Ishikawa (cell line): ENCODE measurements around the gene MVP.
A peak's percentile ranks its signal among the peaks of the same experiment; 100 is the strongest.

Experiments
- CEBPB ChIP-seq: IDR thresholded peaks from 2 replicates; pipeline ENCODE4 v1.6.1; 2012
- EP300 ChIP-seq: IDR thresholded peaks from 2 replicates; pipeline ENCODE4 v1.6.1; 2012; ENCODE audit warnings: borderline replicate concordance
- RAD21 ChIP-seq: IDR thresholded peaks from 2 replicates; pipeline ENCODE4 v1.6.1; 2012; ENCODE audit warnings: low read depth
- REST ChIP-seq: IDR thresholded peaks from 2 replicates; pipeline ENCODE4 v1.6.1; 2012; ENCODE audit warnings: low read depth, mild to moderate bottlenecking
- TAF1 ChIP-seq: IDR thresholded peaks from 2 replicates; pipeline ENCODE4 v1.6.1; 2012; ENCODE audit warnings: low read depth, mild to moderate bottlenecking
- TEAD4 ChIP-seq: IDR thresholded peaks from 2 replicates; pipeline ENCODE4 v1.6.1; 2012
- TF ChIP-seq, protein P1 (sequence below): IDR thresholded peaks from 2 replicates; pipeline ENCODE4 v1.6.1; 2012

DNA sequence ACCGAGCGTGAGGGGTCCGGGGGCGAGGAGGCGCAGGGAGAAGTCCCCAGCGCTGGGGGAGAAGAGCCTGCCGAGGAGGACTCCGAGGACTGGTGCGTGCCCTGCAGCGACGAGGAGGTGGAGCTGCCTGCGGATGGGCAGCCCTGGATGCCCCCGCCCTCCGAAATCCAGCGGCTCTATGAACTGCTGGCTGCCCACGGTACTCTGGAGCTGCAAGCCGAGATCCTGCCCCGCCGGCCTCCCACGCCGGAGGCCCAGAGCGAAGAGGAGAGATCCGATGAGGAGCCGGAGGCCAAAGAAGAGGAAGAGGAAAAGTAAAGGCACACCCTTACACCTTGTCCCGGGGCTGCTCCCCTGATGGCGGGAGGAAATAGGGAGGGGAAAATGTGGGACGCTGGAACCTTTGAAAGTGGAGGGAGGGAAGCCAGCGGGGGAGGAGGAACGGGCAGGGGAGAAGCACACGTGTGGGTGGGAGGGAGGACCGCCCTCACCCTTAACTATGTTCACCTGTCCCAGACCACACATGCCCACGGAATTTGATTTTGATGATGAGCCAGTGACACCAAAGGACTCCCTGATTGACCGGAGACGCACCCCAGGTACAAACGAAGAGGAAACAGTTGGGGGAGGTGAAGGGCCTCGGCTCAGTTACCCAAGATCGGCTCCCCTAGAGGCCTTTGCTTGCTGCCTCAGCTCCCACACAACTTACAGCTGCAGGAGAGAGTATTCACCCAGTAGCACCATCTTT is 3.4 kb upstream of the MVP start:
- TF ChIP-seq CEBPB (no peak), TAF1 (no peak), EP300 (no peak), RAD21 (no peak), REST (no peak), TEAD4 (no peak)
- TF ChIP-seq, protein P1, sequence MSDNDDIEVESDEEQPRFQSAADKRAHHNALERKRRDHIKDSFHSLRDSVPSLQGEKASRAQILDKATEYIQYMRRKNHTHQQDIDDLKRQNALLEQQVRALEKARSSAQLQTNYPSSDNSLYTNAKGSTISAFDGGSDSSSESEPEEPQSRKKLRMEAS, result peak; percentile 54; the same call in 1 of the 2 replicates
